Calu3 (cell line): Measurements from ENCODE around the gene TTLL5. TPM values are rescaled to one million over a fixed set of nuclear protein-coding genes. Genes with fewer than 3 reads are reported as not detected.

Source experiments
- BruUV-seq: library from RNA; stranded (reverse); fragments of 400-500 nt; replicated peaks from 2 replicates; lab custom pipeline; 2021; lab: Mats Ljungman, UMichigan
- CTCF ChIA-PET: fragments of 300-600 bp; sonication (Branson Sonifier 250); formaldehyde crosslinking; loops from one replicate; lab custom pipeline; 2022; ENCODE audit warnings: antibody characterized with exemption; lab: Charles Lee
- DNase-seq: peaks from one replicate; pipeline ENCODE4 v3.0.0; 2022
- H3K27ac Mint-ChIP-seq: one replicate; pipeline ENCODE4 v1.8.0; 2022; ENCODE audit warnings: mixed read lengths; ENCODE audit not compliant: unreplicated experiment
- H3K27me3 Mint-ChIP-seq: one replicate; pipeline ENCODE4 v1.8.0; 2022; ENCODE audit warnings: mixed read lengths; ENCODE audit not compliant: unreplicated experiment
- H3K36me3 Mint-ChIP-seq: one replicate; pipeline ENCODE4 v1.8.0; 2022; ENCODE audit warnings: mild to moderate bottlenecking, moderate library complexity, mixed read lengths; ENCODE audit not compliant: insufficient read depth, unreplicated experiment
- H3K4me1 Mint-ChIP-seq: one replicate; pipeline ENCODE4 v1.8.0; 2022; ENCODE audit warnings: mild to moderate bottlenecking, low read depth, mixed read lengths; ENCODE audit not compliant: unreplicated experiment
- H3K4me3 Mint-ChIP-seq: one replicate; pipeline ENCODE4 v1.8.0; 2022; ENCODE audit warnings: mild to moderate bottlenecking, low read depth, moderate library complexity, mixed read lengths; ENCODE audit not compliant: unreplicated experiment
- H3K9me3 Mint-ChIP-seq: one replicate; pipeline ENCODE4 v1.8.0; 2022; ENCODE audit warnings: low read depth, mixed read lengths; ENCODE audit not compliant: unreplicated experiment
- intact Hi-C: fragments of 100-400 bp; cut with micrococcal nuclease; formaldehyde crosslinking; loops from one replicate; pipeline ENCODE4 v1.10.0; 2022; ENCODE audit not compliant: unreplicated experiment
- total RNA-seq: library from RNA; stranded (reverse); gene quantifications from 2 replicates; pipeline ENCODE4 v1.2.3, GENCODE V29; 2022
- TF ChIP-seq, protein P1 (sequence below): fragments of 200-600 bp; IDR thresholded peaks from one replicate; pipeline ENCODE4 v1.8.0; 2022; ENCODE audit warnings: antibody characterized with exemption; ENCODE audit not compliant: unreplicated experiment

The TTLL5 gene
- total RNA-seq, 1 experiment from 2014 or later, result 47.5 TPM

DNA sequence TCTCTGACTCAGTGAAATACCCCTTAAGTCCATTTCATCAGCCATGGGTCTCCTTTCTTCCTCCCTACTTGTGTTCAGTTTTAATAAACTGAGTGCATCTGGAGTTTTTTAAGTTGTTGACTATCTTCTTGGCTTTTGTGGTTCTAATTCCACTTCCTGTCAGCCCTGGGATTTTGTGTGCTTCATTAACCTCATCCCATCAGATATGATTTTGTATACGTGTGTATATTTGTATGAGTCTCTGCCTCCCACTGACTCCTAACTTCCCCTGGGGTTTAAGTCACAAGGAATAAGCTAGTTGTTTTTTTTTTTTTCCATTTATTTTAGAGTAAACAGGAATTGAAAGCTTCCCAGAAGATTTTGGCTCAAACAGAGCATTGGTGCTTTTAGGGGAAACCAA lies 62.7 kb downstream of the TTLL5 start:
- H3K9me3 Mint-ChIP-seq, result peaks cover 3% of the 10 kb centered on the region
- no TSS peak for BruUV-seq
- H3K4me1 Mint-ChIP-seq, result no peaks in the 10 kb centered on the region
- CTCF ChIA-PET, result interaction anchor here (0.6 kb wide), 1 partner anchor 112 kb away, joined by 3 read pairs; no protein-coding TSS in a partner anchor
- H3K27me3 Mint-ChIP-seq, result no peaks in the 10 kb centered on the region
- no peak overlapping the region for H3K27ac Mint-ChIP-seq
- TF ChIP-seq, protein P1, sequence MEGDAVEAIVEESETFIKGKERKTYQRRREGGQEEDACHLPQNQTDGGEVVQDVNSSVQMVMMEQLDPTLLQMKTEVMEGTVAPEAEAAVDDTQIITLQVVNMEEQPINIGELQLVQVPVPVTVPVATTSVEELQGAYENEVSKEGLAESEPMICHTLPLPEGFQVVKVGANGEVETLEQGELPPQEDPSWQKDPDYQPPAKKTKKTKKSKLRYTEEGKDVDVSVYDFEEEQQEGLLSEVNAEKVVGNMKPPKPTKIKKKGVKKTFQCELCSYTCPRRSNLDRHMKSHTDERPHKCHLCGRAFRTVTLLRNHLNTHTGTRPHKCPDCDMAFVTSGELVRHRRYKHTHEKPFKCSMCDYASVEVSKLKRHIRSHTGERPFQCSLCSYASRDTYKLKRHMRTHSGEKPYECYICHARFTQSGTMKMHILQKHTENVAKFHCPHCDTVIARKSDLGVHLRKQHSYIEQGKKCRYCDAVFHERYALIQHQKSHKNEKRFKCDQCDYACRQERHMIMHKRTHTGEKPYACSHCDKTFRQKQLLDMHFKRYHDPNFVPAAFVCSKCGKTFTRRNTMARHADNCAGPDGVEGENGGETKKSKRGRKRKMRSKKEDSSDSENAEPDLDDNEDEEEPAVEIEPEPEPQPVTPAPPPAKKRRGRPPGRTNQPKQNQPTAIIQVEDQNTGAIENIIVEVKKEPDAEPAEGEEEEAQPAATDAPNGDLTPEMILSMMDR, result no peak
- no peak for DNase-seq
- no peak overlapping the region for H3K4me3 Mint-ChIP-seq
- intact Hi-C loops, result no loop called here
- H3K36me3 Mint-ChIP-seq, result no peaks in the 10 kb centered on the region

DNA sequence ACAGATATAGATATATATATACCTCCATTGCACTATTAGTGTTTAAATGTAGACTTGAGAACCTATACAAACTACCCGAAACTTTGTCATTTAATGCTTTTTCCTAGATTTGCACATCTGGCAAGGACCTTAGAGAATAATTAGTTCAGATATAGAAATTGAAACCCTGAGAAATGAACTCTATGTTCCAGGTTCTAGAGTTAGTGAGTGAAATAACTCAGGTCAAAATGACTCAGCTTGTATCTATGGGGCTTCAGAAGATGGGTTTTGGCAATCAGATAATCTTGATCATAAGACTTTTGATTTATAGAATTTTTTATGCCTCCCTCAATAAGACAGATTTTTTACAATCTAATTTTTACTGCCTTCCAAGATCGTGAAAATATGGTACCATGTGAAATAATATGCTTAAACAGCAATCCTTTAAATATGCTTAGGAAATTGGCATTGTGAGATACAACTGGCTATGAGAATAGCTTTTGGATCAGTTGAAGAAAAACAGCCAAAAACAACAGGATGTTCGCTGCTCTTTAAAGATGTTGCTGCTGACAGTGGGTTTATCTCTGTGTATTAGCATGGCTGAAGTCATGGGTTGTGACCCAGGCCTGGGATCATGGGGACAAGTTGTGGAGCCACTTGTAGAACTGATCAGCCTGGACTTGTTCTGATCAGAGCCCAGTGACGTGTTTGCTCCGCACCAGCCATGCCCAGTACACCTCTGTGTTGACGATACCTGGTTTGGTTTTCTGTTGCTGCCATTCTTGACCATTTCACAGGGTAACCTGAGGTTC lies 63.6 kb downstream of the TTLL5 start:
- intact Hi-C loops, result no loop called here
- no peak for DNase-seq
- Mint-ChIP-seq H3K9me3 (peaks cover 3% of the 10 kb centered on the region), H3K4me3 (no peak overlapping the region), H3K27ac (no peak overlapping the region), H3K27me3 (no peaks in the 10 kb centered on the region), H3K4me1 (no peaks in the 10 kb centered on the region), H3K36me3 (no peaks in the 10 kb centered on the region)
- no TSS peak for BruUV-seq
- CTCF ChIA-PET, result interaction anchor here (0.6 kb wide), 1 partner anchor 111 kb away, joined by 3 read pairs; no protein-coding TSS in a partner anchor
- TF ChIP-seq, protein P1, result no peak

DNA sequence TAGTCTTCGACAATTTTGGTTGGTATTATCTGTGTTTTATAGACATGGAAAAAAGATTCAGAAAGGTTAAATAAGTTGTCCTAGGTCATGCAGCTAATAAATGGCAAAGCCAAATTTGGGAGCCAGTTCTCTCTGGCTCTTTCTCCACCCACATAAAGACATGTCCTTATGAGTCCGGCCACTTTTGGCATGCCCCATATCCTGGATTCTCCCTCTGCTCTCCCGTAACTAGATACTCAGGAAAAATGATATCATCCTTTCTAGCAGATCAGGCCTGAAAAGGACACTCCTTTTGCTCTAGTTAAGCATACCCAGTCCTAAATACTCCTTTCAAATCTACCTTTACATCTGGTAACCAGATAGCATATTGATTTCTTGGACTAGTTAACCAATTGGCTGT lies 64.4 kb downstream of the TTLL5 start:
- Mint-ChIP-seq H3K4me3 (no peak overlapping the region), H3K27me3 (no peaks in the 10 kb centered on the region), H3K4me1 (no peaks in the 10 kb centered on the region), H3K9me3 (peaks cover 3% of the 10 kb centered on the region), H3K36me3 (no peaks in the 10 kb centered on the region), H3K27ac (no peak overlapping the region)
- BruUV-seq, result no TSS peak
- intact Hi-C loops, result no loop called here
- DNase-seq, result no peak
- CTCF ChIA-PET, result no interaction called here
- TF ChIP-seq, protein P1, result no peak

DNA sequence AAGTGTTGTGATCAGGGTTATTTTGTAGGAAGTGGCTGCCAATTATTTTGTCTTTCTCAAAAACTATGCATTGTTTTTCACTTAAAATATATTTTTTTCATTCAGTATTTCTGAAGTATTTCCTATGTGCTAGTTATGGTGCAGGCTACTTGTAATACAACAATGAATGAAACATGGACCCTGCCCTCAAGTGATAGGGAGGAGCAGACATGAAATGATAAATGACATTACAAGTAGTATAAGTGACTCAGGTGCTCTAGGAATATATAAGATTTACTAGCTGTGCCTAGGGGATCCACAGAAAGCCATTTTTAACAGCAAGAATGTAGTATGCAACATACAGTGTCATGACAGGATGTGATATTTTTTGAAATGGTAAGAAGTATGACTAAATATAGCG lies 65.3 kb downstream of the TTLL5 start:
- no peaks in the 10 kb centered on the region for H3K4me1 Mint-ChIP-seq
- no peak overlapping the region for H3K27ac Mint-ChIP-seq
- peaks cover 3% of the 10 kb centered on the region for H3K9me3 Mint-ChIP-seq
- BruUV-seq, result no TSS peak
- CTCF ChIA-PET, result interaction anchor here (0.6 kb wide), 1 partner anchor 65 kb away, joined by 3 read pairs; the partner anchor contains the start of gene TTLL5
- no peaks in the 10 kb centered on the region for H3K27me3 Mint-ChIP-seq
- TF ChIP-seq, protein P1, result no peak
- no peak for DNase-seq
- intact Hi-C loops, result no loop called here
- H3K36me3 Mint-ChIP-seq, result no peaks in the 10 kb centered on the region
- no peak overlapping the region for H3K4me3 Mint-ChIP-seq
